Upper lobe of left lung (tissue), 6 donors: Measurements from ENCODE around the gene SLC22A1. TPM values are rescaled to one million over a fixed set of nuclear protein-coding genes. Genes with fewer than 3 reads are reported as not detected.
A peak's percentile ranks its signal among the peaks of the same experiment; 100 is the strongest.

Experiments
- ATAC-seq, 2 donors: fragments of 200-7000 bp; cut with Tn5 transposase; one replicate each; pipeline ENCODE4 v1.9.1; 2022; ENCODE audit warnings: mild to moderate bottlenecking in 2 of 2, moderate library complexity in 2 of 2; ENCODE audit not compliant: low FRiP score in 2 of 2
- DNase-seq, 2 donors: peaks; one replicate each; pipeline ENCODE4 v3.0.0-alpha.2; 2019 to 2020
- H3K27ac ChIP-seq, 4 donors: fragments of 200-600 bp; sonication (generic); one replicate each; pipeline ENCODE4 v1.5.1; 2016 to 2019
- H3K27me3 ChIP-seq, 4 donors: fragments of 200-600 bp; sonication (generic); one replicate each; pipeline ENCODE4 v1.5.1; 2017 to 2019
- H3K36me3 ChIP-seq, 4 donors: fragments of 200-600 bp; sonication (generic); one replicate each; pipeline ENCODE4 v1.5.1; 2016 to 2019
- H3K4me1 ChIP-seq, 4 donors: fragments of 200-600 bp; sonication (generic); one replicate each; pipeline ENCODE4 v1.5.1; 2018 to 2019
- H3K4me3 ChIP-seq, 4 donors: fragments of 200-600 bp; sonication (generic); one replicate each; pipeline ENCODE4 v1.5.1; 2017 to 2019; ENCODE audit warnings: mild to moderate bottlenecking in 2 of 4, moderate library complexity in 1 of 4
- H3K9me3 ChIP-seq, 4 donors: fragments of 200-600 bp; sonication (generic); one replicate each; pipeline ENCODE4 v1.5.1; 2018 to 2019
- EP300 ChIP-seq, 4 donors: sonication (generic); formaldehyde crosslinking; IDR thresholded peaks; one replicate each; pipeline ENCODE4 v1.5.1; 2017; ENCODE audit warnings: antibody characterized with exemption in 4 of 4, control low read depth in 2 of 4
- POLR2A ChIP-seq, 4 donors: fragments of 450-650 bp; IDR thresholded peaks; one replicate each; pipeline ENCODE4 v1.5.1; 2016 to 2017; ENCODE audit warnings: antibody characterized with exemption in 4 of 4, mild to moderate bottlenecking in 2 of 4
- POLR2AphosphoS5 ChIP-seq, 2 donors: sonication (generic); formaldehyde crosslinking; IDR thresholded peaks; one replicate each; pipeline ENCODE4 v1.5.1; 2017; ENCODE audit warnings: antibody characterized with exemption in 2 of 2
- WGBS, 2 donors: methylation state at CpG; one replicate each; pipeline ENCODE4 v1.1.5; 2017 to 2018; 5-methylcytosine and 5-hydroxymethylcytosine counted together
- total RNA-seq, 6 donors: library from RNA; depleted of rRNA in 4 of 6; stranded (reverse); fragments of >200 nt in 4 of 6; gene quantifications; one replicate each; pipeline versions ENCODE4 v1.1.0 to v1.2.1, GENCODE V29; 2016 to 2021
- TF ChIP-seq, protein P1 (sequence below), 6 experiments: fragments of 450-650 bp in 4 of 6; fragments of 200-600 bp in 2 of 6; sonication (generic) in 2 of 6; IDR thresholded peaks; one replicate each; pipeline ENCODE4 v1.5.1; 2016 to 2019; ENCODE audit warnings: antibody characterized with exemption in 6 of 6
- donor health status: DM: no; HTN: no; CAD: no; lungs with moderate emphysema.
- donor health status: DM: no; HTN: yes; CAD: no; lungs with severe emphysema.

The SLC22A1 gene
- total RNA-seq, 6 donors from 2014 or later = 0.67 to 4.2 (median 2.0) TPM

GRCh38 chr6:160117137-160117536 is 4.5 kb upstream of the SLC22A1 start:
- no peaks in the 10 kb centered on the region for H3K27me3 ChIP-seq
- TF ChIP-seq POLR2A (IDR thresholded peaks at IDR 0.05) (no peak), POLR2AphosphoS5 (IDR thresholded peaks at IDR 0.05) (no peak), EP300 (IDR thresholded peaks at IDR 0.05) (no peak)
- TF ChIP-seq, protein P1, sequence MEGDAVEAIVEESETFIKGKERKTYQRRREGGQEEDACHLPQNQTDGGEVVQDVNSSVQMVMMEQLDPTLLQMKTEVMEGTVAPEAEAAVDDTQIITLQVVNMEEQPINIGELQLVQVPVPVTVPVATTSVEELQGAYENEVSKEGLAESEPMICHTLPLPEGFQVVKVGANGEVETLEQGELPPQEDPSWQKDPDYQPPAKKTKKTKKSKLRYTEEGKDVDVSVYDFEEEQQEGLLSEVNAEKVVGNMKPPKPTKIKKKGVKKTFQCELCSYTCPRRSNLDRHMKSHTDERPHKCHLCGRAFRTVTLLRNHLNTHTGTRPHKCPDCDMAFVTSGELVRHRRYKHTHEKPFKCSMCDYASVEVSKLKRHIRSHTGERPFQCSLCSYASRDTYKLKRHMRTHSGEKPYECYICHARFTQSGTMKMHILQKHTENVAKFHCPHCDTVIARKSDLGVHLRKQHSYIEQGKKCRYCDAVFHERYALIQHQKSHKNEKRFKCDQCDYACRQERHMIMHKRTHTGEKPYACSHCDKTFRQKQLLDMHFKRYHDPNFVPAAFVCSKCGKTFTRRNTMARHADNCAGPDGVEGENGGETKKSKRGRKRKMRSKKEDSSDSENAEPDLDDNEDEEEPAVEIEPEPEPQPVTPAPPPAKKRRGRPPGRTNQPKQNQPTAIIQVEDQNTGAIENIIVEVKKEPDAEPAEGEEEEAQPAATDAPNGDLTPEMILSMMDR (IDR thresholded peaks at IDR 0.05) = no peak
- H3K4me3 ChIP-seq = no peak overlapping the region
- H3K9me3 ChIP-seq = no peaks in the 10 kb centered on the region
- no peak overlapping the region for H3K27ac ChIP-seq
- H3K36me3 ChIP-seq = peaks cover 0 to 3% (median 0%) of the 10 kb centered on the region in 4 donors
- ATAC-seq = peak; percentile 18 to 34
- no peak for DNase-seq
- no peaks in the 10 kb centered on the region for H3K4me1 ChIP-seq
- 92 to 95% methylated on average over 3 to 6 of the region's 6 CpGs for WGBS, 2 donors

GRCh38 chr6:160118620-160119229 is 2.9 kb upstream of the SLC22A1 start:
- Histone ChIP-seq H3K4me3 (no peak overlapping the region), H3K36me3 (peaks cover 0 to 3% (median 0%) of the 10 kb centered on the region in 4 donors), H3K9me3 (no peaks in the 10 kb centered on the region), H3K27me3 (no peaks in the 10 kb centered on the region), H3K27ac (no peak overlapping the region), H3K4me1 (no peaks in the 10 kb centered on the region)
- no peak for ATAC-seq
- no peak for TF ChIP-seq EP300 (IDR thresholded peaks at IDR 0.05)
- no peak for TF ChIP-seq POLR2A (IDR thresholded peaks at IDR 0.05)
- TF ChIP-seq, protein P1 (IDR thresholded peaks at IDR 0.05) = no peak
- TF ChIP-seq POLR2AphosphoS5 (IDR thresholded peaks at IDR 0.05) = no peak
- 87 to 90% methylated on average over 4 to 5 of the region's 5 CpGs for WGBS, 2 donors
- DNase-seq = peak in 1 of 2 donors; percentile 33

GRCh38 chr6:160120087-160120486 is 1.5 kb upstream of the SLC22A1 start:
- DNase-seq = no peak
- no peak for ATAC-seq
- no peaks in the 10 kb centered on the region for H3K4me1 ChIP-seq
- 93 to 100% methylated on average over 1 of the region's 1 CpG for WGBS, 2 donors
- H3K27ac ChIP-seq = no peak overlapping the region
- no peak overlapping the region for H3K4me3 ChIP-seq
- H3K9me3 ChIP-seq = no peaks in the 10 kb centered on the region
- no peaks in the 10 kb centered on the region for H3K27me3 ChIP-seq
- TF ChIP-seq, protein P1 (IDR thresholded peaks at IDR 0.05) = no peak
- no peak for TF ChIP-seq POLR2A (IDR thresholded peaks at IDR 0.05)
- no peak for TF ChIP-seq POLR2AphosphoS5 (IDR thresholded peaks at IDR 0.05)
- no peak for TF ChIP-seq EP300 (IDR thresholded peaks at IDR 0.05)
- H3K36me3 ChIP-seq = peaks cover 0 to 3% (median 0%) of the 10 kb centered on the region in 4 donors

DNA sequence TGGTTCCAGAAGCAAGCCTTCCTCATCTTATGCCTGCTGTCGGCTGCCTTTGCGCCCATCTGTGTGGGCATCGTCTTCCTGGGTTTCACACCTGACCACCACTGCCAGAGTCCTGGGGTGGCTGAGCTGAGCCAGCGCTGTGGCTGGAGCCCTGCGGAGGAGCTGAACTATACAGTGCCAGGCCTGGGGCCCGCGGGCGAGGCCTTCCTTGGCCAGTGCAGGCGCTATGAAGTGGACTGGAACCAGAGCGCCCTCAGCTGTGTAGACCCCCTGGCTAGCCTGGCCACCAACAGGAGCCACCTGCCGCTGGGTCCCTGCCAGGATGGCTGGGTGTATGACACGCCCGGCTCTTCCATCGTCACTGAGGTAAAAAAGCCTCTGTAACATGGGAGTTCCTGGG is 366 bp downstream of the SLC22A1 start:
- 100% methylated on average over 4 to 11 of the region's 14 CpGs for WGBS, 2 donors
- H3K9me3 ChIP-seq = no peaks in the 10 kb centered on the region
- peak in 1 of 2 donors; percentile 46 for DNase-seq
- H3K36me3 ChIP-seq = peaks cover 0 to 3% (median 0%) of the 10 kb centered on the region in 4 donors
- H3K4me1 ChIP-seq = no peaks in the 10 kb centered on the region
- H3K4me3 ChIP-seq = no peak overlapping the region
- H3K27me3 ChIP-seq = no peaks in the 10 kb centered on the region
- no peak for TF ChIP-seq POLR2AphosphoS5 (IDR thresholded peaks at IDR 0.05)
- TF ChIP-seq, protein P1 (IDR thresholded peaks at IDR 0.05) = no peak
- no peak for TF ChIP-seq POLR2A (IDR thresholded peaks at IDR 0.05)
- TF ChIP-seq EP300 (IDR thresholded peaks at IDR 0.05) = no peak
- no peak overlapping the region for H3K27ac ChIP-seq
- no peak for ATAC-seq

DNA sequence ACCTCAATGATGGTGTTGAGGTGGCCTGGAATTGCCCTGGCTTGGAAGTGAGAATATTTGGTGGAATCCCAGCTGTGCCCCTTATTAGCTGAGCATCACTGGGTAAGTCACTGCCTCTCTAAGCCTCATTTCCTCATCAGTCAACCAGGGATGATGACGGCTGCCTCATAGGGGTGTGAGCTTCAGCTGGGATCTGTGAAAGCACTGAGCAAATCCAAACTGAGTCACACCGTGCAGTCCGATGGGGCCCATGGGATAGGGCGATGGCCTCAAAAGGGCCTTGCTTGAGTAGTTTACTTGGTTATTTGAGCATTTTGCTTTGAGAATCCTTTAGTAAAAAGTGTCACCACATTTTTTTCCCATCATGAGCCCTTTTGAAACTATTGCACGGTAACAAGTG is 1.1 kb downstream of the SLC22A1 start:
- ATAC-seq = peak in 1 of 2 donors; percentile 77
- no peak overlapping the region for H3K27ac ChIP-seq
- 95% methylated on average over 5 of the region's 5 CpGs for WGBS, 2 donors
- DNase-seq = no peak
- H3K4me3 ChIP-seq = no peak overlapping the region
- no peaks in the 10 kb centered on the region for H3K4me1 ChIP-seq
- H3K27me3 ChIP-seq = no peaks in the 10 kb centered on the region
- peaks cover 0 to 1% (median 0%) of the 10 kb centered on the region in 4 donors for H3K36me3 ChIP-seq
- no peak for TF ChIP-seq EP300 (IDR thresholded peaks at IDR 0.05)
- TF ChIP-seq POLR2A (IDR thresholded peaks at IDR 0.05) = no peak
- no peak for TF ChIP-seq POLR2AphosphoS5 (IDR thresholded peaks at IDR 0.05)
- TF ChIP-seq, protein P1 (IDR thresholded peaks at IDR 0.05) = no peak
- H3K9me3 ChIP-seq = no peaks in the 10 kb centered on the region
